ENCODE data around the gene CHST15.

The CHST15 gene

GRCh38 chr10:124027031-124027611, 66.3 kb downstream of the CHST15 start:
- no peak for DNase-seq

- no peak for DNase-seq
Observed at GRCh38 chr10:124026589-124026939, 66.8 kb downstream of the CHST15 start.

- DNase-seq, result no peak
Observed at GRCh38 chr10:124025660-124026588, 67.5 kb downstream of the CHST15 start.

GRCh38 chr10:124025152-124025551, 68.2 kb downstream of the CHST15 start:
- DNase-seq, result no peak

GRCh38 chr10:124022066-124022465, 71.3 kb downstream of the CHST15 start:
- DNase-seq, result no peak

- DNase-seq, result no peak
Observed at GRCh38 chr10:124020981-124021815, 72.2 kb downstream of the CHST15 start.

- no peak for DNase-seq
Observed at GRCh38 chr10:124019886-124020797, 73.3 kb downstream of the CHST15 start.

GRCh38 chr10:124018886-124019525, 74.4 kb downstream of the CHST15 start:
- no peak for DNase-seq

GRCh38 chr10:124017729-124018128, 75.7 kb downstream of the CHST15 start:
- no peak for DNase-seq

- DNase-seq, result no peak
Observed at GRCh38 chr10:124016804-124017375, 76.5 kb downstream of the CHST15 start.

- no peak for DNase-seq
Observed at GRCh38 chr10:124015991-124016390, 77.4 kb downstream of the CHST15 start.

GRCh38 chr10:124014416-124015154, 78.8 kb downstream of the CHST15 start:
- DNase-seq, result no peak

GRCh38 chr10:124013916-124014315, 79.5 kb downstream of the CHST15 start:
- DNase-seq, result no peak

- no peak for DNase-seq
Observed at GRCh38 chr10:124012991-124013390, 80.4 kb downstream of the CHST15 start.

GRCh38 chr10:124012583-124012982, 80.8 kb downstream of the CHST15 start:
- no peak for DNase-seq

GRCh38 chr10:124012066-124012465, 81.3 kb downstream of the CHST15 start:
- no peak for DNase-seq

- no peak for DNase-seq
Observed at GRCh38 chr10:124011464-124011863, 81.9 kb downstream of the CHST15 start.

GRCh38 chr10:124010563-124011131, 82.8 kb downstream of the CHST15 start:
- no peak for DNase-seq

- DNase-seq, result no peak
Observed at GRCh38 chr10:124010024-124010423, 83.4 kb downstream of the CHST15 start.

- no peak for DNase-seq
Observed at GRCh38 chr10:124009231-124010015, 84.0 kb downstream of the CHST15 start.

All from activated gamma-delta T cell treated with Interleukin-2 at 50 U/mL for 16 hours (primary cell).